Fibroblast of skin of left biceps (primary cell): ENCODE measurements around the gene BTK.
"Not testable (repeated sequence)": the region's sequence is repeated elsewhere in the genome, so short reads cannot be mapped to it uniquely, and the experiment has no call there.

ENCODE experiments used
- DNase-seq, 2 experiments: peaks; one replicate each; pipeline ENCODE4 v3.0.0-alpha.2; 2013; ENCODE audit warnings: low read depth in 2 of 2

The BTK gene

GRCh38 chrX:101337776-101338271 lies 48.2 kb downstream of the BTK start:
- DNase-seq, result no peak

GRCh38 chrX:101334310-101334709 lies 51.7 kb downstream of the BTK start:
- DNase-seq, result not testable (repeated sequence)

GRCh38 chrX:101326600-101326999 lies 59.4 kb downstream of the BTK start:
- DNase-seq, result not testable (repeated sequence)

- DNase-seq, result no peak
These were observed 82.2 kb downstream of the BTK start for GRCh38 chrX:101303790-101304189.
